ENCODE data around the gene SYCE3.

Gene SYCE3

GRCh38 chr22:50526108-50526833, 36.4 kb downstream of the SYCE3 start:
- Histone ChIP-seq H3K9me3 (ENCODE audit: insufficient read depth, low read depth, low read length) (no peaks in the 10 kb centered on the region), H3K4me1 (ENCODE audit: insufficient read depth, low read length, poor library complexity, severe bottlenecking) (peaks cover 16% of the 10 kb centered on the region), H3K4me3 (ENCODE audit: low read length, poor library complexity, severe bottlenecking) (peak overlapping the region; percentile 84), H3K4me2 (ENCODE audit: low read depth, low read length, poor library complexity, severe bottlenecking) (peak overlapping the region; percentile 90), H3K9me2 (replicated peaks; ENCODE audit: low read depth, low read length) (no peaks in the 10 kb centered on the region), H3F3A (ENCODE audit: low read depth) (peaks cover 4% of the 10 kb centered on the region; the same call in 1 of the 2 replicates), H3K36me3 (ENCODE audit: insufficient read depth, low read length) (peaks cover 28% of the 10 kb centered on the region; the same call in 1 of the 2 replicates), H3K79me2 (ENCODE audit: insufficient read depth, low read length) (peaks cover 16% of the 10 kb centered on the region; the same call in 1 of the 2 replicates), H3K9ac (ENCODE audit: low read depth, low read length, poor library complexity, severe bottlenecking) (peak overlapping the region; percentile 90), H4K20me1 (ENCODE audit: insufficient read depth, low read length, poor library complexity, severe bottlenecking) (peaks cover 8% of the 10 kb centered on the region), H2AFZ (ENCODE audit: low read length) (peak overlapping the region; percentile 91), H3K27me3 (ENCODE audit: insufficient read depth, low read length, poor library complexity, severe bottlenecking) (no peaks in the 10 kb centered on the region)
- TF ChIP-seq CTCF (conservative IDR thresholded peaks at IDR 0.05; ENCODE audit: low read length) (peak; percentile 59), EZH2phosphoT487 (IDR thresholded peaks at IDR 0.05; ENCODE audit: borderline replicate concordance) (no peak)

DNA sequence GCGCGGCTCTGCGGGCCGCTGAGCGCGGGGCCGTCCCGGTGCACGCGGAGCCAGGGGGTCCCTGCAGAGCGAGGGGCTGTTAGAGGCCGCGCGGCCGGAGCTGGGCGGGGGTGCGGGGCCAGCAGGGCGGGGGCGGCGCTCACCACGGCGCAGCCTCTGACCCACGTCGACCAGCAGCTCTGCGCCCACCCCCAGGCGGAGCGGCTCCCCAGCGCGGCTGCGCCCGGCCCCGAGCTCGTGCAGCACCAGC, 36.9 kb downstream of the SYCE3 start:
- Histone ChIP-seq H3K9me2 (replicated peaks; ENCODE audit: low read depth, low read length) (no peaks in the 10 kb centered on the region), H3K4me3 (ENCODE audit: low read length, poor library complexity, severe bottlenecking) (peak overlapping the region; percentile 84), H3K79me2 (ENCODE audit: insufficient read depth, low read length) (peaks cover 16% of the 10 kb centered on the region; the same call in 1 of the 2 replicates), H3K4me1 (ENCODE audit: insufficient read depth, low read length, poor library complexity, severe bottlenecking) (peaks cover 16% of the 10 kb centered on the region), H3K36me3 (ENCODE audit: insufficient read depth, low read length) (peaks cover 33% of the 10 kb centered on the region; the same call in 1 of the 2 replicates), H3K4me2 (ENCODE audit: low read depth, low read length, poor library complexity, severe bottlenecking) (peak overlapping the region; percentile 90), H2AFZ (ENCODE audit: low read length) (peak overlapping the region; percentile 91), H3K27me3 (ENCODE audit: insufficient read depth, low read length, poor library complexity, severe bottlenecking) (no peaks in the 10 kb centered on the region), H4K20me1 (ENCODE audit: insufficient read depth, low read length, poor library complexity, severe bottlenecking) (peaks cover 9% of the 10 kb centered on the region), H3F3A (ENCODE audit: low read depth) (peaks cover 4% of the 10 kb centered on the region; the same call in 1 of the 2 replicates), H3K9me3 (ENCODE audit: insufficient read depth, low read depth, low read length) (no peaks in the 10 kb centered on the region), H3K9ac (ENCODE audit: low read depth, low read length, poor library complexity, severe bottlenecking) (peak overlapping the region; percentile 90)
- 0 out of 2 replicates have a peak, but pooled peaks have one; percentile 53 for TF ChIP-seq CTCF (conservative IDR thresholded peaks at IDR 0.05; ENCODE audit: low read length)
- TF ChIP-seq EZH2phosphoT487 (IDR thresholded peaks at IDR 0.05; ENCODE audit: borderline replicate concordance) = no peak

GRCh38 chr22:50525104-50525857, 37.4 kb downstream of the SYCE3 start, which contains the start of gene SCO2:
SCO2 (minus strand) TSS chr22:50525598; CDS start chr22:50524411, 1,187 bp downstream.
- H3K9me2 ChIP-seq (replicated peaks; ENCODE audit: low read depth, low read length) = no peaks in the 10 kb centered on the region
- H2AFZ ChIP-seq (ENCODE audit: low read length) = peak within 1 kb of the TSS; percentile 91
- H3F3A ChIP-seq (ENCODE audit: low read depth) = peaks cover 4% of the 10 kb centered on the region; the same call in 1 of the 2 replicates

More at GRCh38 chr22:50525104-50525857, 37.4 kb downstream of the SYCE3 start, which contains the start of gene SCO2:
- H3K27me3 ChIP-seq (ENCODE audit: insufficient read depth, low read length, poor library complexity, severe bottlenecking) = no peaks in the 10 kb centered on the region
- peak within 1 kb of the TSS; percentile 84 for H3K4me3 ChIP-seq (ENCODE audit: low read length, poor library complexity, severe bottlenecking)
- H3K4me1 ChIP-seq (ENCODE audit: insufficient read depth, low read length, poor library complexity, severe bottlenecking) = peaks cover 16% of the 10 kb centered on the region
- H3K9me3 ChIP-seq (ENCODE audit: insufficient read depth, low read depth, low read length) = no peaks in the 10 kb centered on the region
- peaks cover 16% of the 10 kb centered on the region; the same call in 1 of the 2 replicates for H3K79me2 ChIP-seq (ENCODE audit: insufficient read depth, low read length)
- peaks cover 35% of the 10 kb centered on the region; the same call in 1 of the 2 replicates for H3K36me3 ChIP-seq (ENCODE audit: insufficient read depth, low read length)
- H3K4me2 ChIP-seq (ENCODE audit: low read depth, low read length, poor library complexity, severe bottlenecking) = peak within 1 kb of the TSS; percentile 90
- TF ChIP-seq EZH2phosphoT487 (IDR thresholded peaks at IDR 0.05; ENCODE audit: borderline replicate concordance) = no peak
- TF ChIP-seq CTCF (conservative IDR thresholded peaks at IDR 0.05; ENCODE audit: low read length) = no peak; the same call in 1 of the 2 replicates
- H4K20me1 ChIP-seq (ENCODE audit: insufficient read depth, low read length, poor library complexity, severe bottlenecking) = peaks cover 9% of the 10 kb centered on the region
- peak within 1 kb of the TSS; percentile 90 for H3K9ac ChIP-seq (ENCODE audit: low read depth, low read length, poor library complexity, severe bottlenecking)

All from Loucy (cell line).